Astrocyte of the hippocampus (primary cell): ENCODE data around the gene OMD.

ENCODE experiments used
- DNase-seq: peaks from one replicate; pipeline ENCODE4 v3.0.0; 2011; ENCODE audit warnings: low read depth, low spot score

The OMD gene

GRCh38 chr9:92369075-92369474 lies 55.2 kb downstream of the OMD start:
- DNase-seq = no peak
